ENCODE measurements around the gene STIP1. TPM values are rescaled to one million over a fixed set of nuclear protein-coding genes. Genes with fewer than 3 reads are reported as not detected.

STIP1 gene
- total RNA-seq, 1 experiment from 2014 or later, result 336 TPM

- TF ChIP-seq CBX3 (IDR thresholded peaks at IDR 0.05; ENCODE audit: low read depth), result no peak
- TF ChIP-seq JUND (IDR thresholded peaks at IDR 0.05), result no peak
- TF ChIP-seq CTCF (IDR thresholded peaks at IDR 0.05 in 2 of 3, conservative IDR thresholded peaks at IDR 0.05 in 1 of 3; ENCODE audit: borderline replicate concordance in 1 of 3, insufficient read depth in 1 of 3, low read depth in 2 of 3, low read length in 2 of 3), result no peak
- no peak for TF ChIP-seq EZH2phosphoT487 (IDR thresholded peaks at IDR 0.05; ENCODE audit: borderline replicate concordance)
- TF ChIP-seq, protein P1, sequence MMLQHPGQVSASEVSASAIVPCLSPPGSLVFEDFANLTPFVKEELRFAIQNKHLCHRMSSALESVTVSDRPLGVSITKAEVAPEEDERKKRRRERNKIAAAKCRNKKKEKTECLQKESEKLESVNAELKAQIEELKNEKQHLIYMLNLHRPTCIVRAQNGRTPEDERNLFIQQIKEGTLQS (IDR thresholded peaks at IDR 0.05), result no peak
- TF ChIP-seq, protein P2, sequence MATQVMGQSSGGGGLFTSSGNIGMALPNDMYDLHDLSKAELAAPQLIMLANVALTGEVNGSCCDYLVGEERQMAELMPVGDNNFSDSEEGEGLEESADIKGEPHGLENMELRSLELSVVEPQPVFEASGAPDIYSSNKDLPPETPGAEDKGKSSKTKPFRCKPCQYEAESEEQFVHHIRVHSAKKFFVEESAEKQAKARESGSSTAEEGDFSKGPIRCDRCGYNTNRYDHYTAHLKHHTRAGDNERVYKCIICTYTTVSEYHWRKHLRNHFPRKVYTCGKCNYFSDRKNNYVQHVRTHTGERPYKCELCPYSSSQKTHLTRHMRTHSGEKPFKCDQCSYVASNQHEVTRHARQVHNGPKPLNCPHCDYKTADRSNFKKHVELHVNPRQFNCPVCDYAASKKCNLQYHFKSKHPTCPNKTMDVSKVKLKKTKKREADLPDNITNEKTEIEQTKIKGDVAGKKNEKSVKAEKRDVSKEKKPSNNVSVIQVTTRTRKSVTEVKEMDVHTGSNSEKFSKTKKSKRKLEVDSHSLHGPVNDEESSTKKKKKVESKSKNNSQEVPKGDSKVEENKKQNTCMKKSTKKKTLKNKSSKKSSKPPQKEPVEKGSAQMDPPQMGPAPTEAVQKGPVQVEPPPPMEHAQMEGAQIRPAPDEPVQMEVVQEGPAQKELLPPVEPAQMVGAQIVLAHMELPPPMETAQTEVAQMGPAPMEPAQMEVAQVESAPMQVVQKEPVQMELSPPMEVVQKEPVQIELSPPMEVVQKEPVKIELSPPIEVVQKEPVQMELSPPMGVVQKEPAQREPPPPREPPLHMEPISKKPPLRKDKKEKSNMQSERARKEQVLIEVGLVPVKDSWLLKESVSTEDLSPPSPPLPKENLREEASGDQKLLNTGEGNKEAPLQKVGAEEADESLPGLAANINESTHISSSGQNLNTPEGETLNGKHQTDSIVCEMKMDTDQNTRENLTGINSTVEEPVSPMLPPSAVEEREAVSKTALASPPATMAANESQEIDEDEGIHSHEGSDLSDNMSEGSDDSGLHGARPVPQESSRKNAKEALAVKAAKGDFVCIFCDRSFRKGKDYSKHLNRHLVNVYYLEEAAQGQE (IDR thresholded peaks at IDR 0.05; ENCODE audit: low read depth), result no peak
- no peak for TF ChIP-seq ZNF274 (IDR thresholded peaks at IDR 0.05; ENCODE audit: low read depth, low read length)
Measured at GRCh38 chr11:64240435-64241240, 54.7 kb downstream of the STIP1 start, which contains the start of gene FKBP2 (continued).

Data from HCT116 (cell line).